ENCODE measurements around the gene TMOD1.

The TMOD1 gene

GRCh38 chr9:97557606-97558095 lies 56.2 kb downstream of the TMOD1 start:
- no peak for DNase-seq (ENCODE audit: low read depth, low spot score)
- in situ Hi-C loops (cut with HindIII; ENCODE audit: low sequenced_read_pairs): no loop called here
- no peak overlapping the region for H3K4me3 ChIP-seq (ENCODE audit: low read depth, low read length)
- no peak for TF ChIP-seq CTCF (IDR thresholded peaks at IDR 0.05; ENCODE audit: low read depth, low read length)

- no peak for TF ChIP-seq CTCF (IDR thresholded peaks at IDR 0.05; ENCODE audit: low read depth, low read length)
- H3K4me3 ChIP-seq (ENCODE audit: low read depth, low read length): no peak overlapping the region
- in situ Hi-C loops (cut with HindIII; ENCODE audit: low sequenced_read_pairs): no loop called here
- no peak for DNase-seq (ENCODE audit: low read depth, low spot score)
These were observed 57.2 kb downstream of the TMOD1 start for GRCh38 chr9:97558701-97559101.

GRCh38 chr9:97559111-97559514 lies 57.6 kb downstream of the TMOD1 start:
- no peak for DNase-seq (ENCODE audit: low read depth, low spot score)
- in situ Hi-C loops (cut with HindIII; ENCODE audit: low sequenced_read_pairs): no loop called here
- no peak for TF ChIP-seq CTCF (IDR thresholded peaks at IDR 0.05; ENCODE audit: low read depth, low read length)
- H3K4me3 ChIP-seq (ENCODE audit: low read depth, low read length): no peak overlapping the region

GRCh38 chr9:97560154-97560553 lies 58.7 kb downstream of the TMOD1 start:
- no peak for DNase-seq (ENCODE audit: low read depth, low spot score)
- in situ Hi-C loops (cut with HindIII; ENCODE audit: low sequenced_read_pairs): no loop called here
- no peak for TF ChIP-seq CTCF (IDR thresholded peaks at IDR 0.05; ENCODE audit: low read depth, low read length)
- no peak overlapping the region for H3K4me3 ChIP-seq (ENCODE audit: low read depth, low read length)

- no peak overlapping the region for H3K4me3 ChIP-seq (ENCODE audit: low read depth, low read length)
- in situ Hi-C loops (cut with HindIII; ENCODE audit: low sequenced_read_pairs): no loop called here
- no peak for DNase-seq (ENCODE audit: low read depth, low spot score)
- no peak for TF ChIP-seq CTCF (IDR thresholded peaks at IDR 0.05; ENCODE audit: low read depth, low read length)
These were observed 59.4 kb downstream of the TMOD1 start for GRCh38 chr9:97560851-97561250.

GRCh38 chr9:97561501-97561900 lies 60.0 kb downstream of the TMOD1 start:
- in situ Hi-C loops (cut with HindIII; ENCODE audit: low sequenced_read_pairs): no loop called here

More at GRCh38 chr9:97561501-97561900, 60.0 kb downstream of the TMOD1 start:
- TF ChIP-seq CTCF (IDR thresholded peaks at IDR 0.05; ENCODE audit: low read depth, low read length): no peak
- H3K4me3 ChIP-seq (ENCODE audit: low read depth, low read length): no peak overlapping the region
- no peak for DNase-seq (ENCODE audit: low read depth, low spot score)
